RCC 7860 (cell line): ENCODE measurements around the gene CFAP157.

Experiments used
- DNase-seq: peaks from one replicate; pipeline ENCODE4 v3.0.0-alpha.2; 2015; ENCODE audit warnings: low spot score
- FAIRE-seq: peaks from 2 replicates; lab custom pipeline; 2012; peaks lifted over from hg19 to GRCh38; lab: Jason Lieb, UNC

CFAP157 gene

GRCh38 chr9:127706836-127707241 is at the start of gene CFAP157:
CFAP157 (plus strand) TSS chr9:127706988; CDS start chr9:127707032, 44 bp downstream.
- DNase-seq (no peak), FAIRE-seq (no peak)

DNA sequence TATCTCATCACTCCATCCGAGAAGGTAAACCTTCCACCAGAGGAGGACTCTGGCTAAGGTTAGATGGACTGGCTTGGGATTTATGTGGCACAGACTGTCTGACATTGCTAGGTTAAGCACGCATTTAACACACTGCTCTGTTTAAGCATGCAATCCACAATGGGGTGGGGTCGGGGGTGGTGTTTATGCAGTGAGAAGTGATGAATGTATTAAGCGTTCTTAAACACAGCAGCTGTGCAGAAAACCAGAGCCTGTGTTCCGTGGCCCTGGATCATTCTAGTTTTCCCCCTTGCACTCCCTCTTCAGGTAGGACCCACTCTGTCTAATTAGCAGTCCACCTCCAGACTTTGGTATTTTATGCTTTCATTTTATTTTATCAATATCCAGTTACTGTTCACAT is 48.4 kb upstream of the CFAP157 start:
- FAIRE-seq (no peak), DNase-seq (no peak)

DNA sequence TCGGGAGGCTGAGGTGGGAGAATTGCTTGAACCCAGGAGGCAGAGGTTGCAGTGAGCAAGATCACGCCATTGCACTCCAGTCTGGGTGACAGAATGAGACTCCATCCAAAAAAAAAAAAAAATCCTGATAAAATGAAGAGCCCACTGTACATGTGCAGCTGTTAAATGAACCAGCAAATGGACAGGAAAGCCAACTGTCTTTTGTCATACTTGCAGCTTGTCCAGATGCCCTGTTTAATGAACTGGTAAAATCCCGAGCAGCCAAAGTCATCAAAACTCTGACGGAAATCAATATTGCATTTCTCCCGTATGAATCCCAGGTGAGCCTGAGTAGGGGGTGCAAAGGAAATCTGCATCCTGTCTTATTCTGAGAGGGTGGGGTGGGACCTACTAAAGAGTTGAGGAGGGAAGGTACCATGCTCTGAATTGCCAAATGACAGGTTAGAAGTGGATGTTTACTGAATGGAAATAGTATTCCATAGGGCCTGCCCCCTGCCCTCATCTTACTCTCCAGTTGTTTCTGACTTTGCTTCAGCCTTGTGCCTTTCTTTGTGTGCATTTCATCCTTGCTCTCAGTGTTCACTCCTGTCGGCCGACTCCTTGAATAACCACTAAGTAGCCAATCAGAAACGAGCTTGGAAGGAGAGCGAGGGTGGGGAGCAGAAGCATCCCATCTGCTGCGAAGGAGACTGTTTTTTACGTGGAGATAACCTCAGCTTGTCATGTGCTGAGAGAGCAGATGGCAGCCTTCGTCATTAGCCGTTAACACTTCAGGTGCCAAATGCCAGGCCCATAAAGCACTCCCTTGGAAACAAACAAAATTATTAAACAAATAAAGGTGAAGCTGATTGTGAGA is 45.7 kb upstream of the CFAP157 start:
- DNase-seq (no peak), FAIRE-seq (no peak)

DNA sequence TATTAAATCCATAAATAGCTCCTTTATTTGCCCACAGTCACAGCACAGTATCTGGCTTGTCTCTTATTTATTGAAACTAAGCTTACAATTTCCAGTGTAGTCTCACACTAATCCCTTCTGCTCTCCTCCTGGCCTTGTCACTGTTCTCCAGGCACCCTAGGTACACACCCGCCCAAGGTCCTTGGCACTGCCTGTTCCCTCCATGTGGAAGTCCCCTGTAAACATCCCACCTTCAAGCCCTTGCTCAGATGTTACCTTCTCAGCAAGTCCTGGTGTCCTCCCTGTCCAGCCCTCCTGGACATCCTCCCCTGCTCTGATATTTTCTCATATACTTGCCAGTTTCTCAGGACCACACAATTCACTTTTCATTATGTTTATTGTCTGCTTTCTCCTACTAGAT is 44.2 kb upstream of the CFAP157 start:
- DNase-seq (no peak), FAIRE-seq (no peak)

DNA sequence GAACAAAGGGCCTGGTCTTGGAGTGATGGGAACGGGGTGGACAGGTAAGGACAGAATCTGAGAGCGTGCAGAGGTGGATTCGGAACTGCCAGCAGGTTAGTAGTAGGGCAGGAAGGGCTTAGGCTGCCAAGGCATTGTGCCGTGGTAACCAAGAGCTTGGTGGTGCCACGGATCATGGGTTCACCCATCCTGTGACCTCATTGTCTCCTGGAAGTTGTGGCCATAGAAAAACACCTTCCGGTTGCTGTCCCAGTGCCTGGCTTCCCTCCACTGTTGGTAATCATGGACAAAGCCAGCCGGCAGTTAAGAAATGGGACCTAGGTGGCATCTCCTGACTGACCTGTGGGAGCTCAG is 42.5 kb upstream of the CFAP157 start:
- FAIRE-seq (no peak), DNase-seq (no peak)

DNA sequence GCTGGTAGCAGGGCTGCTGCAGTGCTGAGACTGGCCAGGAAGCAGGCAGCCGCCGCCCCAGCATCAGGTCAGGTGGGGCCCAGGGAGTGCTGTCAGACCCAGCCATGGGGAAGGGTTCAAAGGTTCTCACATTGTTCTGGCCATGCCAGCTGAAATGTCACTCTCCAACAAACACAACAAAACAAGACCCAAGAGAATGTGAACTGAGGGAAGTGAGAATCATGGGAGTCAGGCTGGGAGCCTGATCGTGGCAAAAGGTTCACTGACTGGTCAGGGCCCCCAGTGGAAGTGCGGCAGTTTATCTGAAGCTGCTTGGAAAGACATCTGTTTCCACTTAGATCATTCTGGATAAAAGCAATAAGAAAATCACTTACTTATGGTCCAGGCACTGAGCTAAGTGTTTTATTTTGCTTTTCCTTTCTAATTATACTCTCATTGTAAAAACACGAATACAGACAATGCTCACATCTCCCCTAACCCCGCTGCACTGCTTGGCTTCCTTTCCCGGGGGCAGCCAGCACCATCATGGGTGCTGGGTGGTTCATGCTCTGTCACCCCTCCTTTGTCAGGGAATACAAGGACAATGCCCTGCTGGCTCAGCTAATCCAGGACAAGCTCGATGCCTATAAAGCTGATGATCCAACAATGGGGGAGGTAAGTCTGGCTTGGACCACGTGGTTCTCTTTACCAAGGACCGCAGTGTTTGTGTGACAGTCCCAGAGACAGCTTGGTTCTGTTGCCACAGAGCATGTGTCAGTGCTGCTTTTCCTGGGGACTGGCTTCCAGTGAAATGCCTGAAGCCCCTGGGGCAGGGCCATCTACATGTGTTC is 41.9 kb upstream of the CFAP157 start:
- DNase-seq: no peak

GRCh38 chr9:127667127-127667844 is 39.5 kb upstream of the CFAP157 start:
- DNase-seq: no peak
- no peak for FAIRE-seq

More for the DNA sequence above, 41.9 kb upstream of the CFAP157 start:
- FAIRE-seq: no peak

DNA sequence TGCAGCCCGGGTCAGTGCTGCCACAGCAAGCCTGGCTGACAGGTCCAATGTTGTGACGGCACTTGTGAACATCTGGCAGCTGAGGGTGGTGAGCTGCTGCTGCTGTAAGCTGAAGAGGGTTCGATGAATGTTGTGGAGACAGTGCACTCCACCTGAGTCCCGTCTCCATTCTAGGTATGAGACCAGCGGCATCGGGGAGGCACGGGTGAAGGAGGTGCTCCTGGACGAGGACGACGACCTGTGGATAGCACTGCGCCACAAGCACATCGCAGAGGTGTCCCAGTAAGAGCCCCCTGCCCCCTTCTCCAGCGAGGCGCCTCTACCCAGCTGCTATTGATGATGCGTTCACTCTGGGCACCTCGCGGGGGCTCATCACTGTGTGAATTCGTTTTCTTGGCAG is 38.9 kb upstream of the CFAP157 start:
- FAIRE-seq (no peak), DNase-seq (no peak)

- FAIRE-seq (no peak), DNase-seq (no peak)
Measured at GRCh38 chr9:127673234-127673633, 33.6 kb upstream of the CFAP157 start.

DNA sequence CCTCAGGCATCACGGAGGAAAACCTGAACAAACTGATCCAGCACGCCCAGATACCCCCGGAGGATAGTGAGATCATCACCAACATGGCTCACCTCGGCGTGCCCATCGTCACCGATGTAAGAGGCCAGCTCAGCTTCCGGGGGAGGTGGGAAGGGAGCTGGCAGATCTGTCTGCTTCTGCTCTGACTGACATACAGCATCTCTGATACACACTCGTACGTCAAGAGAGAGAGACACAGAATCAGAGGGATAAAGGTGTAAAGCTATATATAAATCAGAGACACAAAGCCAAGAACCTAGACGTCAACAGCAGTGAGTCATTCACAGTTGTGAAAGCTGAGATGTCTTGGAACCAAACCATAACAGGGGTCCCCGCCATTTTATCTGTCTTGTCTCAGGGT is 30.1 kb upstream of the CFAP157 start:
- DNase-seq (no peak), FAIRE-seq (no peak)

GRCh38 chr9:127679506-127679905 is 27.3 kb upstream of the CFAP157 start:
- no peak for FAIRE-seq

DNA sequence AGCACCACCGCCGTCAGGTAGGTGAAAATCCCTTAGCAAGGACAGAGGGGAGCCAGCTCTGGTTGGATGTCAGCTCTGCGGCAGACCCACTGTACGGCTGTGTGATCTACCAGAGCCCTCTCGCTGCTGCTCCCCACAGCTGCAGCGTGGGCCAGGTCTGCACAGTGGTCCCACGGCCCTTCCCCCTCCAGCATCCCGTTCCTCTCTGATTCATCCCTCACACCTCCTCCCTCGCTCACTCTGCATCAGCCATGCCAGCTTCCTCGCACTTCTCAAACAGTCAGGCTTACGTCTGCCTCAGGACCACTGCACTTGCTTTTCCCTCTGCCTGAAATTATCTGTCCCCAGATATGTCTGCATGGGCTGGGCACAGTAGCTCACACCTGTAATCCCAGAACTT is 26.6 kb upstream of the CFAP157 start:
- FAIRE-seq (no peak), DNase-seq (no peak)

More at GRCh38 chr9:127679506-127679905, 27.3 kb upstream of the CFAP157 start:
- no peak for DNase-seq

- FAIRE-seq (no peak), DNase-seq (no peak)
Measured at GRCh38 chr9:127680846-127681245, 25.9 kb upstream of the CFAP157 start.

DNA sequence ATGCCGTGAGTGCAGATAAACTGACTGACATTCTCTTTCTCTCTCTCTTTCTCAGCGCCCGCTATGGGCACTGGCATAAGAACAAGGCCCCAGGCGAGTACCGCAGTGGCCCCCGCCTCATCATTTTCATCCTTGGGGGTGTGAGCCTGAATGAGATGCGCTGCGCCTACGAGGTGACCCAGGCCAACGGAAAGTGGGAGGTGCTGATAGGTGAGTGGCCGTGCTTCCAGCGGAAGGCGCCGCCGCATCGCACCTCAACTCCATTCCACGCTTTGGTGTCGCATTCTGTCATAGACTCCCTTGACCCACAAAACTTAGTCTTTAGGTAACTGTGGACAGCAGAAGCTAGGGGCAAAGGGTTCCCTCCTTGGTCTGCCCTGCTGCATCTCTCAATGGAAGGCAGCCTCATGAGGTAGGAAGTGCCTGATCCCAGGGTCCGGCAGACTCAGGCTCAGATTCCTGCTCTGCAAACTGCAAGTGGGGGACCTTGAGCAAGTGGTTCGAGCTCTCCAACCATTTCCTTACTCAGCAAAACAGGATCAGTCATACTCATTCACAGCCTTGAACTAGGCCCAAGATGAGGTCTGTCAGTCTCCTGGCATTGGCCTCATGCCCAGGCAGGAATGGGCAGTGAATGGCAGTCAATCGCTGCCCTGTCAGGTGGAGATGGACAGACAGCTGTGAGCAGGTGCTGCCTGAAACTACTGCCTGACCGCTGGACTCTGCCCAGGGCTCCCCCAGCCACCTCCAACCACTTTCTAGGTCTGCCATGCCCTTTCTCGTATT is 24.2 kb upstream of the CFAP157 start:
- DNase-seq (no peak), FAIRE-seq (no peak)

DNA sequence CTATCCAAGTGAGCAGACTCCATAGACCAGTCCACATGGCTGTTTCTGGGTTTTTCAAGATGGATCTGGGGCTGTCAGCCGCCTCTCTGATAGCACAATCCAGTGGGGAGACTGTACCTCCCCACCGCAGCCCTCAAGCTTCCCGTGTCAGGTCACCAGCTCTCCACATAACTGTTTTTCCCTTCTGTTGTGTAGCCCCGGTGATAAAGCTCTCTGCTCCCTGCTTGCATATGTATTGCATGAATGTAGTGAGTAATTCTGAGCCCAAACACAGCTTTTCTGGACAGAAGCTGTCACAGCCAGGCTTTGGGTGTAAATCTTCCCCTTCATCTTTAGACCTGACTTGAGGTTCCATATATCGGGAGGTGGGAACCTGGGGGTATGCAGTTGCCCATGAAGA is 23.1 kb upstream of the CFAP157 start:
- FAIRE-seq (no peak), DNase-seq (no peak)

GRCh38 chr9:127684576-127684975 is 22.2 kb upstream of the CFAP157 start:
- FAIRE-seq (no peak), DNase-seq (no peak)

GRCh38 chr9:127686461-127687393 is 20.1 kb upstream of the CFAP157 start:
- no peak for FAIRE-seq

GRCh38 chr9:127689329-127690000 is 17.3 kb upstream of the CFAP157 start:
- DNase-seq: no peak
- no peak for FAIRE-seq

More at GRCh38 chr9:127686461-127687393, 20.1 kb upstream of the CFAP157 start:
- DNase-seq: no peak

DNA sequence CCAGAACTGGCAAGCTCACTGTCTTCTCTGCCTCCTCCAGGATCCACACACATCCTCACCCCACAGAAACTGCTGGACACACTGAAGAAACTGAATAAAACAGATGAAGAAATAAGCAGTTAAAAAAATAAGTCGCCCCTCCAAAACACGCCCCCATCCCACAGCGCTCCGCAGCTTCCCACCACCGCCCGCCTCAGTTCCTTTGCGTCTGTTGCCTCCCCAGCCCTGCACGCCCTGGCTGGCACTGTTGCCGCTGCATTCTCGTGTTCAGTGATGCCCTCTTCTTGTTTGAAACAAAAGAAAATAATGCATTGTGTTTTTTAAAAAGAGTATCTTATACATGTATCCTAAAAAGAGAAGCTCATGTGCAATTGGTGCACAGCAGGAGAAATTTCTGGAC is 16.1 kb upstream of the CFAP157 start:
- no peak for FAIRE-seq
- DNase-seq: no peak
